ENCODE results near the gene EXOSC5. TPM values are rescaled to one million over a fixed set of nuclear protein-coding genes. Genes with fewer than 3 reads are reported as not detected.

The EXOSC5 gene
- total and polyA plus RNA-seq, 10 of the 15 experiments (the other 5 are each of a cell fraction or from before 2014, with no cell fraction given), result 15.8 to 123 (median 52.7) TPM

GRCh38 chr19:41398598-41398997, 1.4 kb upstream of the EXOSC5 start:
- peaks cover 51% of the 10 kb centered on the region for H3K79me2 ChIP-seq (ENCODE audit: control insufficient read depth, insufficient read depth, low read length)
- peaks cover 17% of the 10 kb centered on the region for H3K4me1 ChIP-seq (ENCODE audit: control insufficient read depth, insufficient read depth, low read length)
- ChIA-PET SMC1A (ENCODE audit: uncharacterized antibody, unreplicated experiment) (interaction anchor here (1.2 to 1.3 kb wide), 2 partner anchors 9 to 33 kb away, joined by 4 to 5 read pairs; no protein-coding TSS in a partner anchor), RAD21 (ENCODE audit: unreplicated experiment) (no interaction called here), POLR2A (interaction anchor here (0.6 to 1.4 kb wide), 4 partner anchors 10 to 752 kb away, joined by 3 to 6 read pairs (median 4); partner anchors contain the start of gene B9D2), CTCF (interaction anchor here (0.9 to 1.4 kb wide), 3 partner anchors 10 to 42 kb away, joined by 3 read pairs; no protein-coding TSS in a partner anchor)
- DNase-seq (ENCODE audit: low read depth, low spot score), result no peak
- in situ Hi-C loops (cut with MboI) (no loop called here), intact Hi-C loops (cut with micrococcal nuclease; ENCODE audit: unreplicated experiment) (loop anchor here (5.0 kb wide), 1 partner anchor 136 kb away; the partner anchor contains the start of gene HNRNPUL1)
- peak overlapping the region; percentile 99 for H3K27ac ChIP-seq (ENCODE audit: control insufficient read depth, insufficient read depth)
- no peaks in the 10 kb centered on the region for H3K27me3 ChIP-seq (replicated peaks in 1 of 2; ENCODE audit: control insufficient read depth in 2 of 2, insufficient read depth in 2 of 2, low read length in 1 of 2)
- TSS peak; percentile 79 for BruUV-seq (replicated peaks)
- H3K4me3 ChIP-seq, result peak overlapping the region; percentile 79
- WGBS (ENCODE audit: insufficient coverage, insufficient replicate concordance, low lambda C conversion rate, missing lambda C conversion rate), result 4% methylated on average over 3 of the region's 3 CpGs
- no peaks in the 10 kb centered on the region for H3K9me3 ChIP-seq (replicated peaks; ENCODE audit: control insufficient read depth, insufficient read depth, low read length)
- no peaks in the 10 kb centered on the region for H4K20me1 ChIP-seq (ENCODE audit: control insufficient read depth, insufficient read depth)
- H3K36me3 ChIP-seq (ENCODE audit: control insufficient read depth in 2 of 2, insufficient read depth in 2 of 2, low read length in 1 of 2), result no peaks in the 10 kb centered on the region; a peak in 1 of 4 replicates
- peak overlapping the region; percentile 99 for H3K9ac ChIP-seq (ENCODE audit: control insufficient read depth, insufficient read depth, low read length)
- FAIRE-seq, result no peak
- H3K4me2 ChIP-seq (ENCODE audit: control insufficient read depth, insufficient read depth), result peak overlapping the region; percentile 89
- H2AFZ ChIP-seq (ENCODE audit: control insufficient read depth, low read depth, low read length), result no peak overlapping the region
- ATAC-seq, result no peak
- no peak for TF ChIP-seq TAF1 (IDR thresholded peaks at IDR 0.05; ENCODE audit: borderline replicate concordance, low read depth, low read length)

DNA sequence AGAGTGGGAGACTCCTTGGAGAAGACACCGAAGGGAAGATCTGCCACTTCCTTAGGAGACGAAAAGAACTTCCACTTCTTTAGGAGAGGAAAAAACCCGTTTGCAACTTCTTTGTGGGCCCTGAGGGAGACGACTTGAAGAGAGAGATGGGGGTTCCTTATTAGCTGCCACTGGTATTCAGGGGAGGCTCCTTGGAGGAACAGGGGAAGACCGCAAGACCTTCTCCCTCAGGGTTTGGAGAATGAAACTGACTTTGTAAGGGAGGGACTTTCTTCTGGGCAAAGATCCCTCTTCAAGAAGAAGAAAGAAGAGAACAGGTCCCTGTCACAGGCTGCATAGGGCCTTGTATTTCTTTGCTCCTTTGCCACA, 875 bp upstream of the EXOSC5 start:
- FAIRE-seq (no peak), ATAC-seq (no peak), DNase-seq (ENCODE audit: low read depth, low spot score) (no peak)
- TF ChIP-seq CBFB (IDR thresholded peaks at IDR 0.05; ENCODE audit: low read depth), result no peak
- TF ChIP-seq BCL11A (IDR thresholded peaks at IDR 0.05; ENCODE audit: low read depth, low read length), result no peak
- TF ChIP-seq GABPA (IDR thresholded peaks at IDR 0.05; ENCODE audit: low read depth), result no peak
- no peaks in the 10 kb centered on the region for H4K20me1 ChIP-seq (ENCODE audit: control insufficient read depth, insufficient read depth)
- peak overlapping the region; percentile 91 for H2AFZ ChIP-seq (ENCODE audit: control insufficient read depth, low read depth, low read length)
- ChIA-PET CTCF (interaction anchor here (1.4 kb wide), 1 partner anchor 42 kb away, joined by 3 read pairs; no protein-coding TSS in a partner anchor), POLR2A (interaction anchor here (0.8 to 1.4 kb wide), 3 partner anchors 11 to 41 kb away, joined by 3 to 6 read pairs (median 3); partner anchors contain the start of gene B9D2), RAD21 (ENCODE audit: unreplicated experiment) (no interaction called here), SMC1A (ENCODE audit: uncharacterized antibody, unreplicated experiment) (interaction anchor here (1.3 kb wide), 1 partner anchor 10 kb away, joined by 5 read pairs; no protein-coding TSS in a partner anchor)
- H3K4me3 ChIP-seq, result peak overlapping the region; percentile 79
- H3K9ac ChIP-seq (ENCODE audit: control insufficient read depth, insufficient read depth, low read length), result peak overlapping the region; percentile 99
- H3K27me3 ChIP-seq (replicated peaks in 1 of 2; ENCODE audit: control insufficient read depth in 2 of 2, insufficient read depth in 2 of 2, low read length in 1 of 2), result no peaks in the 10 kb centered on the region
- WGBS (ENCODE audit: insufficient coverage, insufficient replicate concordance, low lambda C conversion rate, missing lambda C conversion rate), result 1% methylated on average over 5 of the region's 5 CpGs
- no peaks in the 10 kb centered on the region for H3K9me3 ChIP-seq (replicated peaks; ENCODE audit: control insufficient read depth, insufficient read depth, low read length)
- BruUV-seq (replicated peaks), result no TSS peak
- peaks cover 19% of the 10 kb centered on the region for H3K4me1 ChIP-seq (ENCODE audit: control insufficient read depth, insufficient read depth, low read length)
- peak overlapping the region; percentile 99 for H3K27ac ChIP-seq (ENCODE audit: control insufficient read depth, insufficient read depth)
- H3K4me2 ChIP-seq (ENCODE audit: control insufficient read depth, insufficient read depth), result peak overlapping the region; percentile 89; the same call in 1 of the 2 replicates
- in situ Hi-C loops (cut with MboI), result no loop called here
- peaks cover 54% of the 10 kb centered on the region for H3K79me2 ChIP-seq (ENCODE audit: control insufficient read depth, insufficient read depth, low read length)
- intact Hi-C loops (cut with micrococcal nuclease; ENCODE audit: unreplicated experiment), result loop anchor here (5.0 kb wide), 1 partner anchor 136 kb away; the partner anchor contains the start of gene HNRNPUL1
- H3K36me3 ChIP-seq (ENCODE audit: control insufficient read depth in 2 of 2, insufficient read depth in 2 of 2, low read length in 1 of 2), result peaks cover 0 to 2% of the 10 kb centered on the region in 2 experiments; a peak in 1 of 4 replicates

Measured in GM12878 (cell line).